Esophagus mucosa (tissue), 1 donor: ENCODE measurements around the gene SLC22A23. TPM values are rescaled to one million over a fixed set of nuclear protein-coding genes. Genes with fewer than 3 reads are reported as not detected.

Source experiments
- ATAC-seq: fragments of 200-7000 bp; cut with Tn5 transposase; one replicate; pipeline ENCODE4 v1.9.1; 2020
- total RNA-seq: library from RNA; stranded (reverse); gene quantifications from one replicate; pipeline ENCODE4 v1.2.4, GENCODE V29; 2023
- donor health status: DM: yes; HTN: yes; CAD: no.

Gene SLC22A23, protein sequence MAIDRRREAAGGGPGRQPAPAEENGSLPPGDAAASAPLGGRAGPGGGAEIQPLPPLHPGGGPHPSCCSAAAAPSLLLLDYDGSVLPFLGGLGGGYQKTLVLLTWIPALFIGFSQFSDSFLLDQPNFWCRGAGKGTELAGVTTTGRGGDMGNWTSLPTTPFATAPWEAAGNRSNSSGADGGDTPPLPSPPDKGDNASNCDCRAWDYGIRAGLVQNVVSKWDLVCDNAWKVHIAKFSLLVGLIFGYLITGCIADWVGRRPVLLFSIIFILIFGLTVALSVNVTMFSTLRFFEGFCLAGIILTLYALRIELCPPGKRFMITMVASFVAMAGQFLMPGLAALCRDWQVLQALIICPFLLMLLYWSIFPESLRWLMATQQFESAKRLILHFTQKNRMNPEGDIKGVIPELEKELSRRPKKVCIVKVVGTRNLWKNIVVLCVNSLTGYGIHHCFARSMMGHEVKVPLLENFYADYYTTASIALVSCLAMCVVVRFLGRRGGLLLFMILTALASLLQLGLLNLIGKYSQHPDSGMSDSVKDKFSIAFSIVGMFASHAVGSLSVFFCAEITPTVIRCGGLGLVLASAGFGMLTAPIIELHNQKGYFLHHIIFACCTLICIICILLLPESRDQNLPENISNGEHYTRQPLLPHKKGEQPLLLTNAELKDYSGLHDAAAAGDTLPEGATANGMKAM
- 36.3 TPM for total RNA-seq

DNA sequence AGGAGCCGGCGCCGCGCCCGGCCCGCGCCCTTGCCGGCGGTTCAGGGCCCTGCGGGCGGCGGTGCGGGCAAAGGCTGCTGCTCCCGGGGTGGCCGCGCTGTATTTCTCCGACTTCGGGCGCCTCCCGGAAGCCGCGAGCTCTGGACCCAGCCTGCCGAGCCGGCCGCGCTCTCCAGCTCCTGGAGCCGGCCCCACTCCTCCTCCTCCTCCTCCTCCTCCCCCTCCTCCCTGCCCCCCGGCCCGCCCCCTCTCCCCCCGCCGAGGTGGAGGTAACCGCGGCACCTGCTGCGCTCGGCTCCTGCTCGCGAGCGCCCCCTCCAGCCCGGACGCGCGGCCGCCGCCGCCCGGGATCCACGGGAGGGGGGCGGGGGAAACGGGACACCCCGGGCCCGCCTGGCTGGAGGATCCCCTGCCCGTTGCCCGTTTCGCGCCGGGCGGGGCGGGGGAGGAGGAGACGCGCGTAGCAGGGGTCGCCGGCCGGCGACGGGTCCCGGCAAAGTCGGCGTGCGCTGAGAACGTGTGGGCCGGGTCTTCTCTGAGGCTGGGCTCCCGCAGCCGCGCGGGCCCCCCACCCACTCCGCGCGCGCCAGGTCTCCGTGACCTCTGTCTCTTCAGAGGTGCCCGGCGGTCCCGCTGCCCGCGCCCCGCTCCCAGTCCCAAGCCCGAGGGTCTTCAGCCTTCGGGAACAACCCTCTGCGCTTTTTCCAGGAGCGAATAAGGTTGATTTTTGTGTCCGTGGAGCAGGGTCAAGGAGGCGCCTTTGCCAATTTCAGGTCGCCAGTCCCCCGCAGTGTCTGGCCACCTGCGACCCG is at the start of gene SLC22A23:
Gene SLC22A23 (minus strand): TSS at position 153 of the 812 bp plus-strand sequence. CDS start 491 bp downstream, outside the sequence.
- peak; percentile 82 for ATAC-seq

DNA sequence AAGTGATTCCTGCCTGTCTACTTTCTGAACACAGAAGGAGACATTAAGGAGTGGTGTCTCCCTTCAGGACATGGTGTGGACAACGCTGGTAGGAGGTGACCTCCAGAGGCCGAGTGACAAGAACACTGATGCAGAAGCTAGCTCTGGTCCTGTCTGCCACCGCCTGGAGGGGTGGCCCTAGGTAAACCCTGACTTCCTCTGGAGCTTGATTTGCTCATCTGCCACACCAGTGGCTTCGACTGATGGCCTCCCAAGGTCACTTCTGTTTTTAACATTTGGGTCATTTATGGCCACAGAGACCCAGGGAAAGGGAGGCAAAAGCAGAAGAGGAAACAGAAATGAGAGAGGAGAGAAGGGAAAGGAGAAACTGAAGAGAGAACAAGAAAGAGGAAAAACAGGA is 49.4 kb upstream of the SLC22A23 start:
- no peak for ATAC-seq

DNA sequence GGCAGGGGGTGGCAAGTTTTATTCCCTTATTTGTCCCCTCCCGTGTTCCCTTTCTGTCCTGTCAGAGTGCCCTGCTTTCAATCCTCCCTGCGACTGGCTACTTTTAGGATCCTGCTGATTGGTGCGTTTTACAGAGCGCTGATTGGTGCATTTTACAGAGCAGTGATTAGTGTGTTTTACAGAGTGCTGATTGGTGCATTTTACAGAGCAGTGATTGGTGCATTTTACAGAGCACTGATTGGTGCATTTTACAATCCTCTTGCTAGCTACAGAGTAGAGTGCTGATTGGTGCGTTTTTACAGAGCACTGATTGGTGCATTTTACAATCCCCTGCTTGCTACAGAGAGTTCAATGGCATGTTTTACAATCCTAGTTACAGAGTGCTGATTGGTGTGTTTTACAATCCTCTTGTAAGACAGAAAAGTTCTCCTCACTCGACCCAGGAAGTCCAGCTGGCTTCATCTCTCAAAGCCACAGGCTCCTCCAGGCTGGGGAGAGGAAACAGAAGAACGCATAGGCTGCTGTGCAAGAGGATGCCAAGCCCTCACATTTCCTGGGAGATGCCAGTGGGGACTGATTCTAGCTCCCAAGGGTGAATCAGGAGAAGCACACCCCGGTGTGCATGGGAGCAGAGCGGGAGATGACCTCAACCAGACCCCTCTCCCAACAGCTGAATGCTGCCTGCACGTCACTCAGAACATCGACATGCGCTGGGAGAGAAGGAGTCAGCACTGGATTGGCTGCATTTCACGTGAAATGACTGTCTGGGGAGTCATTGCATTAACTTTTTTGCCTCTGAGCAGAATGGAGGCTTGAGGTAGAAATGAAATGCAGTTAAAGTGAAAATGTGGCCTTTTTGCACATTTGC is 48.3 kb upstream of the SLC22A23 start:
- ATAC-seq = no peak

DNA sequence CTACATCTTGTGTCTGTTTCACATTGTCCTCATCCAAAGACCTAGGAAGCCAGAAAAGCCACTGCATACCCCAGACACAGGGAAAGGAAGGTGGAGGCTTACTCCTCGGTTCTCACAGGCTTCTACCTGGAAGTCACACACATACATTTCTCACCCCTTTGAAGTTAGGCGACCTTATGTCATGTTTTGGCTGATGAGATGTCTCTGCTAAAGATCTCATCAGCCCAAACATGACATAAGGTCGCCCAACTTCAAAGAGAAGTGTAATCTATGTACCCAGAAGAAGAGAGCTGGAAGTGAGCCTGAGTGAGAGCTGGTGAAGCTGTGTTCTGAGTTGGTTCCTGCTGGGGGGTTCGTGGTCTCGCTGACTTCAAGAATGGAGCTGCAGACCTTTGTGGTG is 47.5 kb upstream of the SLC22A23 start:
- ATAC-seq = no peak

DNA sequence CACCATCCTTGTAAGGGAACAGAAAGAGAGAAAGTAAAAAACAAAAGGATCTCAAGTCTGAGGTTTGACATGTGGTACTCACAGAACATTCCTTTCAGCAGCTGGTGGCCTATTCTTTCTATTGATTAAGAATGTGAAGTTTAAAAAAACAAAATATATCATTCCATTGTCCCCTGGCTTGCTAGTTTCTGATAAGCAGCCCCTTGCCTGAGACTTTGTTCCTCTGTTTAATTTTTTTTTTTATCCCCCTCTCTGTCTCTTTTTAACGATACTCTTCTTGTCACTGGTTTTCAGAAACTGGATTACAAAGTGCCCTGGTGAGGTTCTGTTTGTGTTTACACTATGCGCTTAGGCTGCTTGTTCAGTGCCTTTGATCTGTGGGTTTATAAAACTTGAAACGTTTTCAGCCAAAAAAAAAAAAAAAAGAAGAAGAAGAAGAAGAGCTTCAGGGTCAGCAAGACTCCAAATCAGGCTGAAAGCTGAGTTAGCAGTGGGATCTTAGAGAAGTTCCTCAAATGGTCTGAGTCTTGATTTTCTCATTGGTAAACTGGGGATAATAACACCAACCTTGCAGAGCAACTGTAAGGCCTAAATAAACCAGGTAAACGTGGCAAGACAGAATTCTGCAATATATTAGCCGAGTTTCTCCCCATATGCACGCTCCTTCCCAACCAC is 45.1 kb upstream of the SLC22A23 start:
- no peak for ATAC-seq

DNA sequence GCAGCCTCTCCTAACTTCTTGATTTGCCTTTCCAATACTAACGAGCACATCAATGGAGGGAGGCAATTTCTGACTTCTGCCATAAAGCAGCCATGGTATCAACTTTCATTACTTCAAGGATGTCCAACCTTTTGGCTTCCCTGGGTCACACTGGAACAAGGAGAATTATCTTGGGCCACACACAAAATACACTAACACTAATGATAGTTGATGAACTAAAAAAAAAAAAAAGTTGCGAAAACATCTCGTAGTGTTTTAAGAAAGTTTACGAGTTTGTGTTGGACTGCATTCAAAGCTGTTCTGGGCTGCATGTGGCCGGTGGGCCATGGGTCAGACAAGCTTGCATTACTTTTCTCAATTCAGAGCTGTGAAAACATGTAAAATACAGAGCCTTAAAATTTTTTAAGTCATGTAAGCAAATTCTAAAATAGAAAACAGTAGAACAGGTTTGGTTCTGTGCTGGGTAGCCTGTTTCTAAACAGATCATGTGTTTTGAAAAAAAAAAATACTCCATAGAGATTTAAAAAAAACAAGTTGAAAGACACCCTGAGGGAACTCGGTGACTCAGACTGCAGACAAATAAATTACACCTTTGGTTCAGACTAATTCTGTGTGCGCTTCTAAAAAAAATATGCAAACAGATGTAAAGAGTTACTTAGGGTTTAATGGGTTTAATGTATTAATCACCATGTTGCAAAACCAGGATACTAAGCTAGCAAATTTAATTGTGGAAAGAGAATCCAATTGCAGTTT is 43.6 kb upstream of the SLC22A23 start:
- peak; percentile 90 for ATAC-seq

DNA sequence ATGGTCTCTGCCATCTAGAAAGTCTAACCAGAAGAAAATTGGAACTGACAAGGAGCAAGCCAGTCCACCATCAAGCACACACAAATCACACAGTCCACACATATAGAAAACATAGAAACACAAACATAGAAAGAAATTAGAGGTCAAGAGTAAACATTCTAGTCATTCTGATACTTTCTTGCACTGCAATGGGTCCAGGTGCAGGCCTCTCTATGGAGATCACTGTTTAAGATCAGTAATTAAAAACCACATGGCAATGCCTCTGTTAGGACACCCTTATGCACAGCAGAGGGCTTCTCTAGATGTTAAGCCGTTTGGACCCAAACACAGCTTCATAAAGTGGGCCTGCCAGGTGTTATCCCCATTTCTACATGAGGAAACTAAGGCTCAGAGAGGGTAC is 42.8 kb upstream of the SLC22A23 start:
- ATAC-seq = no peak

DNA sequence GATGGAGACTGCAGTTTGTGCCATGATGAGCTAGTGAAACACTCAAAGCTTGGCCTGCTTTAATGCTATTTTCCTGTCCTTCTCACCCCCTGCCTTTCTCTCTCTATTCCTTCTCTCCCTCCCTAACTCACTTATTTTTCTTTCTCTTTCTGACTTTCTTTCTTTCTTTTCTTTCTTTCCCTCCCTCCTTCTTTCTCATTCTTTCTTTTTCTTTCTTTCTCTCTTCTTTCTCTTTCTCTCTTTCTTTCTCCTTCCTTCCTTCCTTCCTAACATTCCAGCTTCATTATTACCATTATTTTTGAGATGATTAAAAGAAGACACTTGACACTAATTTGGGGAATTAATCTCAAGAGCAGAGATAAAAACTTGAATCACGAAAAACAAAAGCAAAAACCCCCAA is 39.5 kb upstream of the SLC22A23 start:
- ATAC-seq = no peak

DNA sequence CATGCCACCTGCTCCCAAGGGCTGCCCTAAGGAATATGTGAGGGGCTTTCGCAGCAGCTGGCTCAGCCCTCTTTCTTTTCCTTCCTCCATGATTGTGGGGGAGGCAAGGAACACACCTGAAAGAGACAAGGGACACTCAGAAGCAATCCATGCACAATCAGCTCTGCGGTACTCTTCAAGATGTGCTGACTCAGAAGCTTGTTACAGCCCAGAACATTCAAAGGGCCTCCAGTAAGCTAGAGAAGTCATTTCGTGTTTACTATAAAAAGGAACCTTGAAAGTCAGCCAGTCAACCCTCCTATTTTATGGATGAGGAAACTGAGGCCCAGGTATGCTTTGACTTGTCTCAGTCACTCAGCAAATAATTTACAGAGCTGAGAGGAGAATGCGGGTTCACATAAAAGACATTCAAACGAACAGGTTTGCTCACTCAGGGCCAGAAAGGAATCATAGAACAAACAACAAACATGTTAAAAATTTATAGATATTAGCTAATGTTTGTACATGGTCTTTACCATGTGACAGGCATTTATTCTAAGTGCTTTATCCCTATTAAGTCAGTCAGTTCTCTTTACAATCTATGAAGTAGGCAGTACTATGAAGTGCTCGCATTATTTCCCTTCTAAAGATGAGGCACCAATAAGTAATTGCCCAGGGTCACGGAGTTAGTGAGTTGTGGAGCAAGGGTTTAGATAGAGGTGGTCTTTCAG is 37.7 kb upstream of the SLC22A23 start:
- ATAC-seq = no peak

DNA sequence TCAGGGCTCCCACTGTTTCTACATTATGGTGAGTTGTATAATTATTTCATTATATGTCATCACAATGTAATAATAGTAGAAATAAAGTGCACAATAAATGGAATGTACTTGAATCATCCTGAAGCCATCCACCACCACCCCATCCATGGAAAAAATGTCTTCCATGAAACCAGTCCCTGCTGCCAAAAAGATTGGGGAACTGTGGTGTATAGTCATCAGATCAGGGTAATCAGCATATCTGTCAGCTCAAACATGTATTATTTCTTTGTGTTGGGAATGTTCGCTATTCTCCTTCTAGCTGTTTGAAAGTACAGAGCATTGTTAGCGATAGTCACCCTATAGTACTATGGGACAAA is 33.8 kb upstream of the SLC22A23 start:
- ATAC-seq = no peak

DNA sequence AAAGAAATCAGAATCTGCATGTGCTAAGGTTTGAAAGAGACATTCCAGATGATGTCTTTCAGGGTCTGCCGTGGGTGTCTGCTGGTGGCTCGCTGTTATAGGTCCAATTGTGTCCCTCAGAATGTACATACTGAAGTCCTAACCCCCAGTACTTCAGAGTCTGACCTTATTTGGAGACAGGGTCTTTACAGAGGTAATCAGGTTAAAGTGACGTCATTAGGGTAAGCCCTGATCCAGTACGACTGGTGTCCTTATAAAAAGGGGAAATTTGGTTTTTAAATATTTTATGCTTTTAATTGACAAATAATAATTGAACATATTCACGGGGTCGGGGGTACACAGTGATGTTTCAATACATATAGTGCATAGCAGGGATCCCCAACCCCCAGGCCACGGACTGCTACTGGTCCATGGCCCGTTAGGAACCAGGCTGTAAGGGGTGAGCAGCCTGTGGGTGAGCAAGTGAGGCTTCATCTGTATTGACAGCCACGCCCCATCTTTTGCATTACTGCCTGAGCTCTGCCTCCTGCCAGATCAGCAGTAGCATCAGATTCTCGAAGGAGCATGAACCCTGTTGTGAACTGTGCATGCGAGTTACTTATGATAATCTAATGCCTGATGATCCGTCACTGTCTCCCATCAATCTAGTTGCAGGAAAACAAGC is 33.2 kb upstream of the SLC22A23 start:
- ATAC-seq = no peak

DNA sequence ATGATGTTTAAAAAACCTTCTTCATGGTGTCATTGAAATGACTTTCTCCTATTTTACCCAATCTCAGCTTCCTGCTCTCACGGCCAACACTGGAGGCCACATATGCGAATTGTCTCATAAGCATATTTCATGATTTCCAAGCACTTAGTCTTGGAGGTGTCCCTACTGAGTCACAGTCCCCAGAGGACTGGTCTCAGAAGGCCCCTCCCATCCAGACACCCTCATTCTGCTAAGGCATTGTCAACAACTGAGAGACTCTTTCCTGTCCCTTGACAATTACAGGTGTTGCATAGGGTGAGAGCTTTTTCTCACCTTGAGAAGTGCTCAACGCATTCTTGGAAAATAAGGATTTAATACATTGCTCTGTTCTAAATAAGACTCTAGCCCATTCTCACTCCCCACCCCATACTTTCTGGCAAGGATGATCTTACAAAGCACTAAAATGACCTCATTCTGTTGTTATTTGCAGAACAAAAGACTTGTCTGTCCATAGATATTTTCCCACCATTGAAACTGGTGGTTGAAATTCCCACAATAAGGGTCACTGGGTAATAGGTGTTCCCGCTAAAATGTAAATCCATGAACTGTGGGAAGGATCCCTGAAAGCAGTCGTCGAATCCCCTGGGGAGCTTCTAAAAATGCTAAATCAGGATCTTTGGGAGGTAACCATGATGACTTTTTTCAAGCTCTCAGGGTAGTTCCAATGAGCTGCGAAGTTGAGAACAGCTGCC is 32.3 kb upstream of the SLC22A23 start:
- no peak for ATAC-seq

DNA sequence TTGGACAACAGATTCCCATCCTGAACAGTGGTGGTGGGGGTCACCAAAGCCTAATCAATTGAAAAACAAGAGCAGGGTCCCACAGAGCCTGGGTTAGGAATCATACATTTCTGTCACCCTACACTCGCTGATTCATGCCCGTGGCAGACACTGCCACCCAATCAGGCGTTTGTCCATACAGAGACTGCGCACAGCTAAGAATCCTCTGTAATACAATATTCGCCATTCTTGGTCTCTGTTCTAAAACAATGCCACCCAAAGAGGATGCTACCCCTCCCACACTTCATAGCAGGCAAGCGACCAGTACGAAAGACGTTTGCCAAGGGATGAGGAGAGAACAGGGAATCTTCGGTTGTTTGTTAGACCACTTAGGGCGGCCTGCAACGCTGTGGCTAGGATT is 28.1 kb upstream of the SLC22A23 start:
- no peak for ATAC-seq

DNA sequence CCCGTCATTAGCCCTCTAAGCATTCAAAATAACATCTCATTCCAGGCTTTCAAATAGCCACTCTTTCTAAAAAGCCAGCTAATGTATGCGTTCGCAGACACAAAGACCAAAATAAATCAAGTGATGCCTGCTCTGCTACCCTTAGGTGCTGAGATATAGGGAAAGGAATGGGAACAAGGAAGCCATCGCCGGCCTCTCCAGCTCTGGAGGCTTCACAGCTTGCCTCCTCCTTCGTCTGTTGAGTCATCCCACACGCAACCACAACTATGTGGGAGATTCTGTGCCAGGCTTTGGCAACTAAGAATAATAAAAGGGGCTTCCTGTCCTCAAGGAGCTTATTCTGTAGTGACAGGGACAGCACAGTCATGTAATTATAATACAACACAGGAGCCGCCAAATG is 27.3 kb upstream of the SLC22A23 start:
- no peak for ATAC-seq

DNA sequence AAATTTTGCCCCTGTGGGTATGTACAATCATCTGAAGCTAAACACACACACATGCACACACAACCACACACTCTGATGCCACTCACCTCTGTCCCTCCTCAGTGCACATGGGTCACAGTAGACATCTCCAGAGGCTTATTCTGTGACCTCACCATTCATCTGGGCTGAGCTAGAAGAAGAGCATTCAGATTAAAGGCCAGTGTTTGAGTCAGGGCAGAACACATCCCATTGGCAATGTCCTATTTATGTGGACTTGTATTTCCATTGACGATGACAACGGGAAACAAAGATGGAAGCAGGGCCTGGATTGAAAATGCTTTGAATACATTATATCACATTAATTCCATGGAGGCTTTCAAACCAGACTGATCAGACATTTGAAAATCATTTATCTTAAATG is 26.8 kb upstream of the SLC22A23 start:
- no peak for ATAC-seq

DNA sequence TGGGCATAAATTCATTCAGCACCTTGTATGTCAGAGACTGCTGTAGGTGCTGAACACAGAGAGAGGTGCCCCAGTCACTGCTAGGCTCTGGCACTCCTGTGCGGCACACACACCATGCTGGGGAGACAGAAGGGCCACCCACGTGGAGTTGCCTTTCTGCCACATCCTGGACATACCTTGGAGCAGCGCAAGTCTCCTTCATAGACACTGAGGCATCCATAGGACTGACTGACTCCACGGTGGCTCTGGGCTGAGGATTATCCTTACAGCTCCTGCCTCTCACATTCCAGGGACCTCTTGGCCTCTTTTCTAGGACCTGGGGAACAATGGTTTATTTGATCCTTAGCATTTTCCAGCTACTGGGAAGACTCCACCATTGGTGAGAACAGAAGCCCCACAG is 26.0 kb upstream of the SLC22A23 start:
- peak; percentile 30 for ATAC-seq

DNA sequence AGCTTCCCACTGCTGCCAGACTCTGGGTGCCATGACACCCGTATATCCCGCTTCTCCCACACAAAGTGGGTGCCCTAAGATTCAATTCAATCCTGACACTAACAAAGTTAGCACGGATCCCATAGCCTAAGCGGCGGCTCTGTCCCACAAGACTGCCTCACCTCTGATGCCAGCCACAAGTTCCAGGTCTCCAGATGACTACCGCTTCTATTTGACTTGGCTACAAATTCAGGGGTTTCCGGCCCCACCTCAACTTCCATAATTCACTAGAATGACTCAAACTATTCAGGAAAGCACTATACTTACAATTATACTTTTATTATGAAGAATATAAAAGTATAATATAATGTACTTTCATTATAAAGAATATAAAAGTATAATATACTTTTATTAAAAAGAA is 24.8 kb upstream of the SLC22A23 start:
- peak; percentile 23 for ATAC-seq

DNA sequence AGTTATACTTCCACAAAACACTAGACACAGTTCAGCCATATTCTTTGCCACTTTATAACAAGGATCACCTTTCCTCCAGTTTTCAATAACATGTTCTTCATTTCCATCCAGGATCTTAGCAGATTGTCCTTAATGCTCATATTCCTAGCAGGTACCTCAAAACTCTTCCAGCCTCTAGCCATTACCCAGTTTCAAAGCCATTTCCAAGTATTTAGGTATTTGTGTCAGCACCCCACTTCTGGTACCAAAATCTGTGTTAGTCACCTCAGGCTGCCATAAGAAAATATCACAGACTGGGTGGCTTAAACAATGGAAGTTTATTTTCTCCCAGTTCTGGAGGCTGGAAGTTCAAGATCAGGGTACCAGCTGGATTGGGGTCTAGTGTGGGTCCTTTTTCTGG is 23.2 kb upstream of the SLC22A23 start:
- no peak for ATAC-seq

DNA sequence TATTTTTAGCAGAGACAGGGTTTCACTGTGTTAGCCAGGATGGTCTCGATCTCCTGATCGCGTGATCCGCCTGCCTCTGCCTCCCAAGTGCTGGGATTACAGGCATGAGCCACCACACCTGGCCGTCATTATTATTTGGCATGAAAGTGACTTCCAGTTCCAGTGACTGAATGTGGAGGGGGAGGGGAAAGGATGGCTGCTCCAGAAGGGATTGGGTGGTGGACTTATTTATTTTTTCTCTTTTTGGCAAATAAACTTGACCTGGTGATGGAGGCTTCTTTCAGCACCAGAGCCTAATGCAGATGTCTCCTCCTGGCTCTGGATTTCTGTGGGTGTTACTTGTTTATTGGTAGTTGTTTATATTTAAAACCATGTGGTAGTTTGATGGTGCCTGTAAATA is 16.9 kb upstream of the SLC22A23 start:
- no peak for ATAC-seq
